MM.1S (cell line): Measurements from ENCODE around the gene CEACAM19.

Source experiments
- DNase-seq: peaks from one replicate; pipeline ENCODE4 v3.0.0-alpha.2; 2015
- H2AFZ ChIP-seq: fragments of 300-600 bp; sonication (generic); 2 replicates; pipeline ENCODE4 v1.6.0; 2016; ENCODE audit warnings: antibody characterized with exemption, low read length
- H3F3A ChIP-seq: fragments of 300-600 bp; sonication (generic); 2 replicates; pipeline ENCODE4 v1.6.1; 2016; ENCODE audit warnings: mild to moderate bottlenecking, antibody characterized with exemption, low read length, moderate library complexity, mixed read lengths; ENCODE audit not compliant: insufficient read depth
- H3K27ac ChIP-seq: fragments of 300-600 bp; sonication (generic); 2 replicates; pipeline ENCODE4 v1.5.1; 2016; ENCODE audit warnings: mild to moderate bottlenecking, low read length
- H3K27me3 ChIP-seq: fragments of 300-600 bp; sonication (generic); replicated peaks from 2 replicates; pipeline ENCODE4 v1.6.0; 2016; ENCODE audit warnings: low read length; ENCODE audit not compliant: insufficient read depth
- H3K36me3 ChIP-seq: fragments of 300-600 bp; sonication (generic); replicated peaks from 2 replicates; pipeline ENCODE4 v1.6.1; 2016; ENCODE audit warnings: mild to moderate bottlenecking, low read length, mixed read lengths; ENCODE audit not compliant: insufficient read depth
- H3K4me1 ChIP-seq: fragments of 300-600 bp; sonication (generic); 2 replicates; pipeline ENCODE4 v1.6.1; 2016; ENCODE audit warnings: low read length, mixed read lengths
- H3K4me2 ChIP-seq: fragments of 300-600 bp; sonication (generic); 2 replicates; pipeline ENCODE4 v1.6.0; 2016; ENCODE audit warnings: low read depth, low read length
- H3K4me3 ChIP-seq: fragments of 300-600 bp; sonication (generic); 2 replicates; pipeline ENCODE4 v1.5.1; 2016; ENCODE audit warnings: low read length, mixed read lengths
- H3K79me2 ChIP-seq: fragments of 300-600 bp; sonication (generic); 2 replicates; pipeline ENCODE4 v1.6.1; 2016; ENCODE audit warnings: mixed run types, low read length, mixed read lengths
- H3K9ac ChIP-seq: fragments of 300-600 bp; sonication (generic); 2 replicates; pipeline ENCODE4 v1.6.1; 2016; ENCODE audit warnings: low read length, mixed read lengths
- H3K9me2 ChIP-seq: fragments of 300-600 bp; sonication (generic); replicated peaks from 2 replicates; pipeline ENCODE4 v1.6.1; 2016; ENCODE audit warnings: mild to moderate bottlenecking, low read length, mixed read lengths; ENCODE audit not compliant: insufficient read depth
- H3K9me3 ChIP-seq: fragments of 300-600 bp; sonication (generic); replicated peaks from 2 replicates; pipeline ENCODE4 v1.6.1; 2016; ENCODE audit warnings: mild to moderate bottlenecking, low read length, mixed read lengths; ENCODE audit not compliant: insufficient read depth
- H4K20me1 ChIP-seq: fragments of 300-600 bp; sonication (generic); 2 replicates; pipeline ENCODE4 v1.6.1; 2016; ENCODE audit warnings: mild to moderate bottlenecking, low read length, moderate library complexity, mixed read lengths; ENCODE audit not compliant: insufficient read depth
- EZH2 ChIP-seq: fragments of 300-600 bp; sonication (generic); optimal IDR thresholded peaks from 2 replicates; pipeline ENCODE3; 2017; ENCODE audit warnings: low read depth, mild to moderate bottlenecking, antibody characterized with exemption, low read length, mixed read lengths
- EZH2phosphoT487 ChIP-seq: fragments of 300-600 bp; sonication (generic); IDR thresholded peaks from 2 replicates; pipeline ENCODE4 v1.6.1; 2018; ENCODE audit warnings: antibody characterized with exemption, low read length
- TF ChIP-seq, protein P1 (sequence below): fragments of 300-600 bp; sonication (generic); IDR thresholded peaks from 2 replicates; pipeline ENCODE4 v1.5.1; 2016; ENCODE audit warnings: antibody characterized with exemption, low read length, mixed read lengths

CEACAM19 gene

DNA sequence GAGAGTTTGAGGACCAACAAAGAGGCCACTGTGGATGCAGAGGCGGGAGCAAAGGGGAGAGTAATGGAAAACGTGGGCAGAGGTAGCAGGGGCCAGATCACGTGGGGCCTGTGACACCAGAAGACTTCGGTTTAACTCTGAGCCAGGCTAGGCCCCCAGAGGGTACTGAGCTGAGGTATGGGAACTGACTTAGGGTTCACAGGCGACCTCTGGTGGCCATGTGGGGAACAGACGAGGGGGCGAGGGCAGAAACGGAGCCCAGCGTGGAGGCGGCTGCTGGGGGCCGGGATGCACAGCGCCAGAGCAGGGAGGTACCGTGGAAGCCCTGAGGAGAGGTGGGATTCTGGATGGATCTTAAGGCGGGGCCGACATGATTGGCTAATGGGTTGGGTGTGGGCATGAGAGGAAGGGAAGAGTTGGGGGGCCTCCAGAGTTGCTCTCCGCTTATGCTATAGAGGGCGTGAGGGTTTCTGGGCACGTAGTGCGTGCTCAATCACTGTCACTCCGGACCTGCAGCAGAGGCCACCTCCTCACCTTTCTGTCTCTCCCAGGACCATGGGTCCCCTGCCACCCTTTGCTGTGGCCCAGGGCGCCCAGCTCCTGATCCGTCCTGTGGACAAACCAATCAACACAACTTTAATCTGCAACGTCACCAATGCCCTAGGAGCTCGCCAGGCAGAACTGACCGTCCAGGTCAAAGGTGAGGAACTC lies 13.9 kb upstream of the CEACAM19 start:
- Histone ChIP-seq H3K9me3 (no peaks in the 10 kb centered on the region), H3K27ac (no peak overlapping the region), H3K4me1 (peaks cover 12% of the 10 kb centered on the region), H2AFZ (no peak overlapping the region), H3K79me2 (no peaks in the 10 kb centered on the region), H3K9me2 (no peaks in the 10 kb centered on the region), H3F3A (peaks cover 3% of the 10 kb centered on the region; the same call in 1 of the 2 replicates), H3K27me3 (no peaks in the 10 kb centered on the region), H3K36me3 (no peaks in the 10 kb centered on the region), H3K4me2 (no peak overlapping the region), H4K20me1 (no peaks in the 10 kb centered on the region), H3K9ac (no peak overlapping the region), H3K4me3 (no peak overlapping the region)
- TF ChIP-seq, protein P1, sequence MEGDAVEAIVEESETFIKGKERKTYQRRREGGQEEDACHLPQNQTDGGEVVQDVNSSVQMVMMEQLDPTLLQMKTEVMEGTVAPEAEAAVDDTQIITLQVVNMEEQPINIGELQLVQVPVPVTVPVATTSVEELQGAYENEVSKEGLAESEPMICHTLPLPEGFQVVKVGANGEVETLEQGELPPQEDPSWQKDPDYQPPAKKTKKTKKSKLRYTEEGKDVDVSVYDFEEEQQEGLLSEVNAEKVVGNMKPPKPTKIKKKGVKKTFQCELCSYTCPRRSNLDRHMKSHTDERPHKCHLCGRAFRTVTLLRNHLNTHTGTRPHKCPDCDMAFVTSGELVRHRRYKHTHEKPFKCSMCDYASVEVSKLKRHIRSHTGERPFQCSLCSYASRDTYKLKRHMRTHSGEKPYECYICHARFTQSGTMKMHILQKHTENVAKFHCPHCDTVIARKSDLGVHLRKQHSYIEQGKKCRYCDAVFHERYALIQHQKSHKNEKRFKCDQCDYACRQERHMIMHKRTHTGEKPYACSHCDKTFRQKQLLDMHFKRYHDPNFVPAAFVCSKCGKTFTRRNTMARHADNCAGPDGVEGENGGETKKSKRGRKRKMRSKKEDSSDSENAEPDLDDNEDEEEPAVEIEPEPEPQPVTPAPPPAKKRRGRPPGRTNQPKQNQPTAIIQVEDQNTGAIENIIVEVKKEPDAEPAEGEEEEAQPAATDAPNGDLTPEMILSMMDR: peak; percentile 92
- TF ChIP-seq EZH2 (no peak), EZH2phosphoT487 (no peak)
- peak; percentile 56 for DNase-seq

DNA sequence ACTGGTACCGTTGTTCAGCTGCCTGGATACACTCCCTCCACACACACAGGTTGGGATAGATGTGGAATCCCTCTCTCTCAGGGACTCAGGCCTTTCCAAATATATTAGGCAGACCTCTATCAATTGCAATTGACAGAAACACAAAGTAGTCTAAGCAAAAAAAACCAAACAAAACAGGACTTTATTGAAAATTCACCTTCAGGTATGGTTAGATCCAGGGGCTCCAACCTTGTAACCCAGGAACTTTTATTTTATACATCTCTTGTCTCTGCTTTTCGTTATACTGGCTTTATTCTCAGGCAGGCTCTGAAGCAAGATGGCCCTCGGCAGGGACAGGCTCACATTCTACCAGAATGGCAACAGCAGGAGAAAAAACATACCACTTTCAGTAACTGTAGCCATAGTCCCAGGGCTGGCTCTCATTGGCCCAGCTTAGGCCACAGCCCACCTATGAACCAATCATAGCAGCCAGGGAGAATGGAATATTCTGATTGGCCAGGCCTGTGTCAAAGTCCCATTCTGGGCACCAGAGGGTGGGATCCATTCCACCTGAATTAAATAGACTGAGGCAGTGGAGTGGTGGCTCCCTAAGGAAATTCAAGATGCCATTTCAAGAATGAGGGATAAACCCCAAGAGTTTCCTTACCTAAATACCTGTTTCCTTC lies 13.1 kb upstream of the CEACAM19 start:
- H3F3A ChIP-seq: peaks cover 3% of the 10 kb centered on the region; the same call in 1 of the 2 replicates

DNA sequence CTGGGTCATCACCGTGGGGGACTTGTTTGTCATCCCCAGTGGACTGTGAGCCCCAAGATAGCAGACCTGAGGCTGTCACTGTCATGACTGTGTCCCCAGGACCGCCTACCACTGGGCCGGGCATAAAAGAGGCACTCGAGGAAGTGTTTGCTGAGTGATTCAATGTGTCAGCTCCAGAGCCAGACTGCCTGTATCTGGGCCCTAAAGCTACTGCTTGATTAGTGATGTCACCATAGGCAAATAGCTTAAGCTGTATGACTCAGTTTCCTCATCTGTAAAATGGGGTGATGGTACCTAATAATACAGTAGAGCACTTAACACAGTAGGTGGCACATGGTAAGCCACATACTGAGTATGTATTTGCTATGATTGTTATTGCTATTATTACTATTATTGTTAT lies 11.2 kb upstream of the CEACAM19 start:
- no peaks in the 10 kb centered on the region for H3K36me3 ChIP-seq
- no peaks in the 10 kb centered on the region for H3F3A ChIP-seq
- no peak overlapping the region for H3K9ac ChIP-seq

More for the DNA sequence above, 13.1 kb upstream of the CEACAM19 start:
- peaks cover 12% of the 10 kb centered on the region for H3K4me1 ChIP-seq
- no peaks in the 10 kb centered on the region for H4K20me1 ChIP-seq
- no peaks in the 10 kb centered on the region for H3K9me3 ChIP-seq
- DNase-seq: no peak
- H3K9me2 ChIP-seq: no peaks in the 10 kb centered on the region
- H3K79me2 ChIP-seq: no peaks in the 10 kb centered on the region
- no peak overlapping the region for H3K4me2 ChIP-seq
- no peaks in the 10 kb centered on the region for H3K27me3 ChIP-seq
- H2AFZ ChIP-seq: no peak overlapping the region
- no peaks in the 10 kb centered on the region for H3K36me3 ChIP-seq
- H3K9ac ChIP-seq: no peak overlapping the region
- no peak overlapping the region for H3K27ac ChIP-seq
- no peak for TF ChIP-seq EZH2
- TF ChIP-seq, protein P1: no peak
- TF ChIP-seq EZH2phosphoT487: no peak
- H3K4me3 ChIP-seq: no peak overlapping the region

More for the DNA sequence above, 11.2 kb upstream of the CEACAM19 start:
- H4K20me1 ChIP-seq: no peaks in the 10 kb centered on the region
- H3K9me3 ChIP-seq: no peaks in the 10 kb centered on the region
- DNase-seq: no peak
- H3K9me2 ChIP-seq: no peaks in the 10 kb centered on the region
- no peaks in the 10 kb centered on the region for H3K4me1 ChIP-seq
- H3K79me2 ChIP-seq: no peaks in the 10 kb centered on the region
- H2AFZ ChIP-seq: no peak overlapping the region
- H3K27ac ChIP-seq: no peak overlapping the region
- TF ChIP-seq EZH2phosphoT487: no peak
- TF ChIP-seq, protein P1: no peak
- no peak for TF ChIP-seq EZH2
- H3K4me3 ChIP-seq: no peak overlapping the region
- no peaks in the 10 kb centered on the region for H3K27me3 ChIP-seq
- H3K4me2 ChIP-seq: no peak overlapping the region
